Measurements from ENCODE around the gene DEPDC5. TPM values are rescaled to one million over a fixed set of nuclear protein-coding genes. Genes with fewer than 3 reads are reported as not detected.
"Not testable (repeated sequence)": the region's sequence is repeated elsewhere in the genome, so short reads cannot be mapped to it uniquely, and the experiment has no call there.

Gene DEPDC5
- total RNA-seq, 1 donor from 2014 or later = 14.8 TPM

- TF ChIP-seq CTCF (IDR thresholded peaks at IDR 0.05) = no peak
- Mint-ChIP-seq H3K4me1 (ENCODE audit: low read depth) (peaks cover 46% of the 10 kb centered on the region), H3K4me3 (ENCODE audit: unreplicated experiment) (peak overlapping the region; percentile 80), H3K27ac (ENCODE audit: unreplicated experiment) (peak overlapping the region; percentile 97), H3K9me3 (ENCODE audit: low read depth) (no peaks in the 10 kb centered on the region), H3K36me3 (ENCODE audit: low read depth) (no peaks in the 10 kb centered on the region), H3K27me3 (ENCODE audit: low read depth) (no peaks in the 10 kb centered on the region)
- no peak for DNase-seq (ENCODE audit: low spot score)
Observed at GRCh38 chr22:31753005-31753633, 700 bp upstream of the DEPDC5 start.

- no peak for DNase-seq (ENCODE audit: low spot score)
- Mint-ChIP-seq H3K27me3 (ENCODE audit: low read depth) (no peaks in the 10 kb centered on the region), H3K36me3 (ENCODE audit: low read depth) (peaks cover 2% of the 10 kb centered on the region), H3K9me3 (ENCODE audit: low read depth) (no peaks in the 10 kb centered on the region), H3K4me3 (ENCODE audit: unreplicated experiment) (peak overlapping the region; percentile 80), H3K27ac (ENCODE audit: unreplicated experiment) (peak overlapping the region; percentile 52), H3K4me1 (ENCODE audit: low read depth) (peaks cover 33% of the 10 kb centered on the region)
- no peak for TF ChIP-seq CTCF (IDR thresholded peaks at IDR 0.05)
Observed at GRCh38 chr22:31754813-31755212, 994 bp downstream of the DEPDC5 start.

GRCh38 chr22:31757265-31757664, 3.4 kb downstream of the DEPDC5 start:
- no peak overlapping the region for H3K4me3 Mint-ChIP-seq (ENCODE audit: unreplicated experiment)
- TF ChIP-seq CTCF (IDR thresholded peaks at IDR 0.05) = no peak

GRCh38 chr22:31758860-31759259, 5.0 kb downstream of the DEPDC5 start:
- peaks cover 13% of the 10 kb centered on the region for H3K4me1 Mint-ChIP-seq (ENCODE audit: low read depth)
- not testable (repeated sequence) for H3K27ac Mint-ChIP-seq (ENCODE audit: unreplicated experiment); H3K36me3 Mint-ChIP-seq (ENCODE audit: low read depth); H3K4me3 Mint-ChIP-seq (ENCODE audit: unreplicated experiment); H3K27me3 Mint-ChIP-seq (ENCODE audit: low read depth); DNase-seq (ENCODE audit: low spot score); H3K9me3 Mint-ChIP-seq (ENCODE audit: low read depth)

More at GRCh38 chr22:31757265-31757664, 3.4 kb downstream of the DEPDC5 start:
- no peaks in the 10 kb centered on the region for H3K9me3 Mint-ChIP-seq (ENCODE audit: low read depth)
- no peaks in the 10 kb centered on the region for H3K27me3 Mint-ChIP-seq (ENCODE audit: low read depth)
- H3K36me3 Mint-ChIP-seq (ENCODE audit: low read depth) = peaks cover 7% of the 10 kb centered on the region
- no peak for DNase-seq (ENCODE audit: low spot score)
- no peak overlapping the region for H3K27ac Mint-ChIP-seq (ENCODE audit: unreplicated experiment)
- H3K4me1 Mint-ChIP-seq (ENCODE audit: low read depth) = peaks cover 25% of the 10 kb centered on the region

GRCh38 chr22:31764785-31765184, 11.0 kb downstream of the DEPDC5 start:
- TF ChIP-seq CTCF (IDR thresholded peaks at IDR 0.05) = no peak
- Mint-ChIP-seq H3K27ac (ENCODE audit: unreplicated experiment) (no peak overlapping the region), H3K36me3 (ENCODE audit: low read depth) (peaks cover 21% of the 10 kb centered on the region), H3K4me1 (ENCODE audit: low read depth) (no peaks in the 10 kb centered on the region), H3K27me3 (ENCODE audit: low read depth) (no peaks in the 10 kb centered on the region), H3K9me3 (ENCODE audit: low read depth) (no peaks in the 10 kb centered on the region), H3K4me3 (ENCODE audit: unreplicated experiment) (no peak overlapping the region)
- no peak for DNase-seq (ENCODE audit: low spot score)

GRCh38 chr22:31768422-31769059, 14.7 kb downstream of the DEPDC5 start:
- no peak for TF ChIP-seq CTCF (IDR thresholded peaks at IDR 0.05)
- DNase-seq (ENCODE audit: low spot score) = no peak
- H3K9me3 Mint-ChIP-seq (ENCODE audit: low read depth) = no peaks in the 10 kb centered on the region
- H3K4me3 Mint-ChIP-seq (ENCODE audit: unreplicated experiment) = no peak overlapping the region
- H3K36me3 Mint-ChIP-seq (ENCODE audit: low read depth) = peaks cover 16% of the 10 kb centered on the region
- H3K4me1 Mint-ChIP-seq (ENCODE audit: low read depth) = no peaks in the 10 kb centered on the region
- no peak overlapping the region for H3K27ac Mint-ChIP-seq (ENCODE audit: unreplicated experiment)
- no peaks in the 10 kb centered on the region for H3K27me3 Mint-ChIP-seq (ENCODE audit: low read depth)

Data from chondrocyte (in vitro differentiated cells).